IMR-90 (cell line): Measurements from ENCODE around the gene PTPN5.

Experiments used
- CEBPB ChIP-seq: IDR thresholded peaks from 2 replicates; pipeline ENCODE4 v1.6.1; 2012; ENCODE audit warnings: low read depth, low read length, improper control_type of control experiment
- CTCF ChIP-seq: conservative IDR thresholded peaks from 2 replicates; pipeline ENCODE4 v1.5.1; 2012; ENCODE audit warnings: mild to moderate bottlenecking, low read depth, low read length, improper control_type of control experiment
- FOS ChIP-seq: fragments of 150-350 bp; IDR thresholded peaks from 2 replicates; pipeline ENCODE4 v1.6.1; 2016; ENCODE audit warnings: low read depth, low read length
- MXI1 ChIP-seq: IDR thresholded peaks from 2 replicates; pipeline ENCODE4 v1.6.1; 2012; ENCODE audit warnings: low read depth, mild to moderate bottlenecking, low read length, moderate library complexity, borderline replicate concordance
- POLR2A ChIP-seq: IDR thresholded peaks from 2 replicates; pipeline ENCODE4 v1.6.1; 2012; ENCODE audit warnings: mild to moderate bottlenecking, low read depth, low read length
- RAD21 ChIP-seq: IDR thresholded peaks from 2 replicates; pipeline ENCODE4 v1.6.1; 2012; ENCODE audit warnings: low read length, improper control_type of control experiment
- RCOR1 ChIP-seq: IDR thresholded peaks from 2 replicates; pipeline ENCODE4 v1.6.1; 2012; ENCODE audit warnings: mild to moderate bottlenecking, low read length, improper control_type of control experiment; ENCODE audit not compliant: insufficient replicate concordance
- SMC3 ChIP-seq: fragments of 150-350 bp; IDR thresholded peaks from 2 replicates; pipeline ENCODE4 v1.6.1; 2016; ENCODE audit warnings: low read depth, mild to moderate bottlenecking, antibody characterized with exemption, low read length, moderate library complexity

- no peak for TF ChIP-seq CTCF
- TF ChIP-seq RAD21: no peak
- no peak for TF ChIP-seq FOS
- TF ChIP-seq MXI1: no peak
- TF ChIP-seq SMC3: no peak
- TF ChIP-seq CEBPB: no peak
- no peak for TF ChIP-seq POLR2A
- no peak for TF ChIP-seq RCOR1
These were observed 98.4 kb downstream of the PTPN5 start for GRCh38 chr11:18692941-18693760.
